Measurements from ENCODE around the gene PAK1.

- TF ChIP-seq CTCF (IDR thresholded peaks at IDR 0.05) (no peak), POLR2A (IDR thresholded peaks at IDR 0.05) (no peak)
These were observed 42.1 kb downstream of the PAK1 start for GRCh38 chr11:77431813-77432212.
